AG04449 (cell line): ENCODE results near the gene ACTRT1.

Experiments
- CTCF ChIA-PET: fragments of 350-600 bp; formaldehyde crosslinking; extraction: SDS; loops from one replicate; lab custom pipeline; 2021; ENCODE audit warnings: antibody characterized with exemption; lab: Yijun Ruan, JAX
- POLR2A ChIA-PET: fragments of 400-600, 350-600 bp; formaldehyde crosslinking; extraction: SDS; loops from one replicate; lab custom pipeline; 2020; ENCODE audit warnings: antibody characterized with exemption, inconsistent platforms; lab: Yijun Ruan, JAX
- DNase-seq: peaks from one replicate; pipeline ENCODE4 v3.0.0-alpha.2; 2010; ENCODE audit warnings: low read depth, low spot score
- H3K4me3 ChIP-seq: 2 replicates; pipeline ENCODE4 v1.5.1; 2011; ENCODE audit warnings: low read depth, mild to moderate bottlenecking, control low read depth, low read length
- CTCF ChIP-seq: IDR thresholded peaks from one replicate; pipeline ENCODE4 v1.5.1; 2011; ENCODE audit warnings: mild to moderate bottlenecking, moderate library complexity, low read length, control low read depth, inconsistent platforms; ENCODE audit not compliant: insufficient read depth; ENCODE audit errors: missing control alignments

The ACTRT1 gene

GRCh38 chrX:128020701-128021100 lies 31.5 kb downstream of the ACTRT1 start:
- no peak for DNase-seq
- ChIA-PET CTCF (no interaction called here), POLR2A (no interaction called here)
- H3K4me3 ChIP-seq, result no peak overlapping the region
- no peak for TF ChIP-seq CTCF

- TF ChIP-seq CTCF, result no peak
- CTCF ChIA-PET, result no interaction called here
- DNase-seq, result no peak
- H3K4me3 ChIP-seq, result no peak overlapping the region
- POLR2A ChIA-PET, result no interaction called here
Measured at GRCh38 chrX:128019218-128019617, 33.0 kb downstream of the ACTRT1 start.

- CTCF ChIA-PET, result no interaction called here
- no peak overlapping the region for H3K4me3 ChIP-seq
- no peak for DNase-seq
- TF ChIP-seq CTCF, result no peak
- POLR2A ChIA-PET, result no interaction called here
Measured at GRCh38 chrX:128012015-128012414, 40.2 kb downstream of the ACTRT1 start.

GRCh38 chrX:128007882-128008281 lies 44.3 kb downstream of the ACTRT1 start:
- POLR2A ChIA-PET, result no interaction called here
- no peak for TF ChIP-seq CTCF
- no peak for DNase-seq
- H3K4me3 ChIP-seq, result no peak overlapping the region
- CTCF ChIA-PET, result no interaction called here
